ENCODE measurements around the gene SPOUT1. TPM values are rescaled to one million over a fixed set of nuclear protein-coding genes. Genes with fewer than 3 reads are reported as not detected.
"Not testable (repeated sequence)": the region's sequence is repeated elsewhere in the genome, so short reads cannot be mapped to it uniquely, and the experiment has no call there.

SPOUT1 gene
- total RNA-seq, 1 experiment from 2014 or later, result 66.4 TPM

GRCh38 chr9:128802482-128802881 is 27.1 kb downstream of the SPOUT1 start:
- no TSS peak for BruUV-seq (replicated peaks)
- TF ChIP-seq, protein P1, sequence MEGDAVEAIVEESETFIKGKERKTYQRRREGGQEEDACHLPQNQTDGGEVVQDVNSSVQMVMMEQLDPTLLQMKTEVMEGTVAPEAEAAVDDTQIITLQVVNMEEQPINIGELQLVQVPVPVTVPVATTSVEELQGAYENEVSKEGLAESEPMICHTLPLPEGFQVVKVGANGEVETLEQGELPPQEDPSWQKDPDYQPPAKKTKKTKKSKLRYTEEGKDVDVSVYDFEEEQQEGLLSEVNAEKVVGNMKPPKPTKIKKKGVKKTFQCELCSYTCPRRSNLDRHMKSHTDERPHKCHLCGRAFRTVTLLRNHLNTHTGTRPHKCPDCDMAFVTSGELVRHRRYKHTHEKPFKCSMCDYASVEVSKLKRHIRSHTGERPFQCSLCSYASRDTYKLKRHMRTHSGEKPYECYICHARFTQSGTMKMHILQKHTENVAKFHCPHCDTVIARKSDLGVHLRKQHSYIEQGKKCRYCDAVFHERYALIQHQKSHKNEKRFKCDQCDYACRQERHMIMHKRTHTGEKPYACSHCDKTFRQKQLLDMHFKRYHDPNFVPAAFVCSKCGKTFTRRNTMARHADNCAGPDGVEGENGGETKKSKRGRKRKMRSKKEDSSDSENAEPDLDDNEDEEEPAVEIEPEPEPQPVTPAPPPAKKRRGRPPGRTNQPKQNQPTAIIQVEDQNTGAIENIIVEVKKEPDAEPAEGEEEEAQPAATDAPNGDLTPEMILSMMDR (conservative IDR thresholded peaks at IDR 0.05; ENCODE audit: low read depth, low read length), result no peak
- no peak for TF ChIP-seq EZH2 (IDR thresholded peaks at IDR 0.05; ENCODE audit: borderline replicate concordance, low read depth, low read length, poor library complexity, severe bottlenecking)
- peaks cover 33% of the 10 kb centered on the region for H3K36me3 ChIP-seq (ENCODE audit: insufficient read depth, low read length, poor library complexity, severe bottlenecking)
- no peak overlapping the region for H3K4me3 ChIP-seq (ENCODE audit: low read depth, low read length, poor library complexity, severe bottlenecking)
- no peak overlapping the region for H3K27ac ChIP-seq (ENCODE audit: low read depth, low read length, poor library complexity, severe bottlenecking)
- H3K9me3 ChIP-seq (ENCODE audit: low read depth, low read length, poor library complexity, severe bottlenecking), result no peaks in the 10 kb centered on the region
- H3K4me1 ChIP-seq (ENCODE audit: insufficient read depth, low read length, poor library complexity, severe bottlenecking), result no peaks in the 10 kb centered on the region
- CTCF ChIA-PET, result no interaction called here
- no peaks in the 10 kb centered on the region for H3K27me3 ChIP-seq (replicated peaks; ENCODE audit: insufficient read depth, low read depth, low read length, poor library complexity)
- no peak for DNase-seq (ENCODE audit: low spot score)
- POLR2A ChIA-PET (ENCODE audit: low non-redundant PET), result no interaction called here
- intact Hi-C loops (cut with micrococcal nuclease; ENCODE audit: unreplicated experiment), result no loop called here

- Histone ChIP-seq H3K36me3 (ENCODE audit: insufficient read depth, low read length, poor library complexity, severe bottlenecking) (peaks cover 29% of the 10 kb centered on the region), H3K27ac (ENCODE audit: low read depth, low read length, poor library complexity, severe bottlenecking) (no peak overlapping the region), H3K4me3 (ENCODE audit: low read depth, low read length, poor library complexity, severe bottlenecking) (no peak overlapping the region), H3K9me3 (ENCODE audit: low read depth, low read length, poor library complexity, severe bottlenecking) (no peaks in the 10 kb centered on the region), H3K4me1 (ENCODE audit: insufficient read depth, low read length, poor library complexity, severe bottlenecking) (no peaks in the 10 kb centered on the region), H3K27me3 (replicated peaks; ENCODE audit: insufficient read depth, low read depth, low read length, poor library complexity) (no peaks in the 10 kb centered on the region)
- ChIA-PET POLR2A (ENCODE audit: low non-redundant PET) (no interaction called here), CTCF (no interaction called here)
- DNase-seq (ENCODE audit: low spot score), result no peak
- intact Hi-C loops (cut with micrococcal nuclease; ENCODE audit: unreplicated experiment), result no loop called here
- no peak for TF ChIP-seq EZH2 (IDR thresholded peaks at IDR 0.05; ENCODE audit: borderline replicate concordance, low read depth, low read length, poor library complexity, severe bottlenecking)
- TF ChIP-seq, protein P1 (conservative IDR thresholded peaks at IDR 0.05; ENCODE audit: low read depth, low read length), result no peak
- BruUV-seq (replicated peaks), result no TSS peak
Observed at GRCh38 chr9:128800061-128800460, 29.5 kb downstream of the SPOUT1 start.

DNA sequence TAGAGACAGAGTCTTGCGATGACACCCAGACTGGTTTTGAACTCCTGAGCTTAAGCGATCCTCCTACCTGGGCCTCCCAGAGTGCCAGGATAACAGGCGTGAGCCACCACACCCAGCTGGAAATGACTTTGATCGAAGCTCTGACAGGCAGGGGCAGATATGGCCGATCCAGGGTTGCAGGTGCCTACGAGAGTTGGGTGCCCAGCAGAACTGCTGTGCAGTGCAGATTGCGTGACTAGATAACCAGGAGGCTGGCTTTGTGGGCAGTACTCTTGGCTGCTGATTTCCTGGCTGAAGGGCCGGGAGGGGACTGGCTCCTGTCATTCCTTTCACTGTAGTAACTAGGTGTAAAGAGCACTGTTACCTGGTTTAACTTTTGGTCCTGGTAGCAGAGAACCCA is 30.7 kb downstream of the SPOUT1 start:
- no peaks in the 10 kb centered on the region for H3K27me3 ChIP-seq (replicated peaks; ENCODE audit: insufficient read depth, low read depth, low read length, poor library complexity)
- DNase-seq (ENCODE audit: low spot score), result no peak
- no peaks in the 10 kb centered on the region for H3K9me3 ChIP-seq (ENCODE audit: low read depth, low read length, poor library complexity, severe bottlenecking)
- peaks cover 29% of the 10 kb centered on the region for H3K36me3 ChIP-seq (ENCODE audit: insufficient read depth, low read length, poor library complexity, severe bottlenecking)
- intact Hi-C loops (cut with micrococcal nuclease; ENCODE audit: unreplicated experiment), result no loop called here
- no TSS peak for BruUV-seq (replicated peaks)
- H3K4me3 ChIP-seq (ENCODE audit: low read depth, low read length, poor library complexity, severe bottlenecking), result no peak overlapping the region
- no peaks in the 10 kb centered on the region for H3K4me1 ChIP-seq (ENCODE audit: insufficient read depth, low read length, poor library complexity, severe bottlenecking)
- no peak for TF ChIP-seq EZH2 (IDR thresholded peaks at IDR 0.05; ENCODE audit: borderline replicate concordance, low read depth, low read length, poor library complexity, severe bottlenecking)
- TF ChIP-seq, protein P1 (conservative IDR thresholded peaks at IDR 0.05; ENCODE audit: low read depth, low read length), result no peak
- H3K27ac ChIP-seq (ENCODE audit: low read depth, low read length, poor library complexity, severe bottlenecking), result no peak overlapping the region
- CTCF ChIA-PET, result no interaction called here
- POLR2A ChIA-PET (ENCODE audit: low non-redundant PET), result no interaction called here

GRCh38 chr9:128794961-128795360 is 34.6 kb downstream of the SPOUT1 start:
- POLR2A ChIA-PET (ENCODE audit: low non-redundant PET); H3K9me3 ChIP-seq (ENCODE audit: low read depth, low read length, poor library complexity, severe bottlenecking); intact Hi-C loops (cut with micrococcal nuclease; ENCODE audit: unreplicated experiment); DNase-seq (ENCODE audit: low spot score); H3K4me1 ChIP-seq (ENCODE audit: insufficient read depth, low read length, poor library complexity, severe bottlenecking); H3K27ac ChIP-seq (ENCODE audit: low read depth, low read length, poor library complexity, severe bottlenecking); H3K4me3 ChIP-seq (ENCODE audit: low read depth, low read length, poor library complexity, severe bottlenecking); H3K27me3 ChIP-seq (replicated peaks; ENCODE audit: insufficient read depth, low read depth, low read length, poor library complexity); BruUV-seq (replicated peaks): not testable (repeated sequence)
- H3K36me3 ChIP-seq (ENCODE audit: insufficient read depth, low read length, poor library complexity, severe bottlenecking), result peaks cover 34% of the 10 kb centered on the region
- CTCF ChIA-PET, result interaction anchor here (0.6 kb wide), 1 partner anchor 487 kb away, joined by 6 read pairs; no protein-coding TSS in a partner anchor
